A549 (cell line): ENCODE data around the gene C5AR1.

Experiments used
- CBX2 ChIP-seq: fragments of 200-600 bp; sonication (generic); IDR thresholded peaks from 2 replicates; pipeline ENCODE4 v1.6.1; 2016; ENCODE audit warnings: low read depth, mild to moderate bottlenecking, borderline replicate concordance
- CEBPB ChIP-seq, 2 experiments: fragments of >200 bp in 1 of 2; sonication (Bioruptor Twin) in 1 of 2; formaldehyde crosslinking in 1 of 2; IDR thresholded peaks; 2 replicates each; pipeline ENCODE4 v1.6.1; 2012 to 2016
- EP300 ChIP-seq, 2 experiments: fragments of >200 bp; sonication (Bioruptor Twin); formaldehyde crosslinking; IDR thresholded peaks; 2 replicates in 1 of 2; 3 replicates in 1 of 2; pipeline ENCODE4 v1.6.1; 2016 to 2017
- POLR2A ChIP-seq: IDR thresholded peaks from 2 replicates; pipeline ENCODE4 v1.6.1; 2012; ENCODE audit warnings: mild to moderate bottlenecking, low read length
- RAD21 ChIP-seq, 2 experiments: fragments of >200 bp in 1 of 2; sonication (Bioruptor Twin) in 1 of 2; formaldehyde crosslinking in 1 of 2; IDR thresholded peaks in 1 of 2; conservative IDR thresholded peaks in 1 of 2; 2 replicates in 1 of 2; 3 replicates in 1 of 2; pipeline ENCODE4 v1.6.1; 2012 to 2018; ENCODE audit warnings: inconsistent platforms in 1 of 2
- RCOR1 ChIP-seq: fragments of 150-350 bp; IDR thresholded peaks from 2 replicates; pipeline ENCODE4 v1.6.1; 2014; ENCODE audit warnings: antibody characterized with exemption, low read length, low read depth
- ZFP36 ChIP-seq: fragments of 450-650 bp; IDR thresholded peaks from 2 replicates; pipeline ENCODE4 v1.6.1; 2014; ENCODE audit warnings: borderline replicate concordance; ENCODE audit not compliant: partially characterized antibody
- TF ChIP-seq, protein P1 (sequence below): fragments of >200 bp; sonication (Bioruptor Twin); formaldehyde crosslinking; IDR thresholded peaks from 3 replicates; pipeline ENCODE4 v1.5.1; 2016
- TF ChIP-seq, protein P2 (sequence below): IDR thresholded peaks from 2 replicates; pipeline ENCODE4 v1.6.1; 2012; ENCODE audit warnings: low read depth, borderline replicate concordance

DNA sequence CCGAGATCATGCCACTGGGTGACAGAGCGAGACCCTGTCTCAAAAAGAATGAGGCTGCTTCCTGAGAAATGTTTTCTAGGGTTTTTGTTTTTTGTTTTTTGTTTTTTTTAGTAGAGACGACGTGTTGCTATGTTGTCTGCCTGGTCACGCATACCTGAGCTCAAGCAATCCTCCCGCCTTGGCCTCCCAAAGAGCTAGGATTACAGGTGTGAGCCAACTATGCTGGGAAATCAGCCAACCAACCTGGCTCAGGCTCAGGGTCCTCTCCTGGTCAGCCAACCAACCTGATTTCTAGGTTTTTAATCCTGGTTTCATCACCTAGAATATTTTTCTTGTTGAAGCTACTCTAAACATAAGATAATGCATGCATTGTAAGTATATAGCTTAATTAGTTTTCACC, 47.2 kb downstream of the C5AR1 start:
- TF ChIP-seq EP300 (IDR thresholded peaks at IDR 0.05), result no peak
- TF ChIP-seq, protein P1, sequence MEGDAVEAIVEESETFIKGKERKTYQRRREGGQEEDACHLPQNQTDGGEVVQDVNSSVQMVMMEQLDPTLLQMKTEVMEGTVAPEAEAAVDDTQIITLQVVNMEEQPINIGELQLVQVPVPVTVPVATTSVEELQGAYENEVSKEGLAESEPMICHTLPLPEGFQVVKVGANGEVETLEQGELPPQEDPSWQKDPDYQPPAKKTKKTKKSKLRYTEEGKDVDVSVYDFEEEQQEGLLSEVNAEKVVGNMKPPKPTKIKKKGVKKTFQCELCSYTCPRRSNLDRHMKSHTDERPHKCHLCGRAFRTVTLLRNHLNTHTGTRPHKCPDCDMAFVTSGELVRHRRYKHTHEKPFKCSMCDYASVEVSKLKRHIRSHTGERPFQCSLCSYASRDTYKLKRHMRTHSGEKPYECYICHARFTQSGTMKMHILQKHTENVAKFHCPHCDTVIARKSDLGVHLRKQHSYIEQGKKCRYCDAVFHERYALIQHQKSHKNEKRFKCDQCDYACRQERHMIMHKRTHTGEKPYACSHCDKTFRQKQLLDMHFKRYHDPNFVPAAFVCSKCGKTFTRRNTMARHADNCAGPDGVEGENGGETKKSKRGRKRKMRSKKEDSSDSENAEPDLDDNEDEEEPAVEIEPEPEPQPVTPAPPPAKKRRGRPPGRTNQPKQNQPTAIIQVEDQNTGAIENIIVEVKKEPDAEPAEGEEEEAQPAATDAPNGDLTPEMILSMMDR, result no peak
- TF ChIP-seq POLR2A, result no peak
- no peak for TF ChIP-seq CEBPB (IDR thresholded peaks at IDR 0.05)
- no peak for TF ChIP-seq CBX2
- TF ChIP-seq, protein P2, sequence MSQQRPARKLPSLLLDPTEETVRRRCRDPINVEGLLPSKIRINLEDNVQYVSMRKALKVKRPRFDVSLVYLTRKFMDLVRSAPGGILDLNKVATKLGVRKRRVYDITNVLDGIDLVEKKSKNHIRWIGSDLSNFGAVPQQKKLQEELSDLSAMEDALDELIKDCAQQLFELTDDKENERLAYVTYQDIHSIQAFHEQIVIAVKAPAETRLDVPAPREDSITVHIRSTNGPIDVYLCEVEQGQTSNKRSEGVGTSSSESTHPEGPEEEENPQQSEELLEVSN, result no peak
- no peak for TF ChIP-seq ZFP36
- TF ChIP-seq RAD21 (conservative IDR thresholded peaks at IDR 0.05 in 1 of 2, IDR thresholded peaks at IDR 0.05 in 1 of 2), result no peak
- TF ChIP-seq RCOR1, result no peak
